ENCODE data around the gene FDX1. TPM values are rescaled to one million over a fixed set of nuclear protein-coding genes. Genes with fewer than 3 reads are reported as not detected.

The FDX1 gene
- total RNA-seq, 2 experiments from 2014 or later = 10.2 to 10.6 TPM

DNA sequence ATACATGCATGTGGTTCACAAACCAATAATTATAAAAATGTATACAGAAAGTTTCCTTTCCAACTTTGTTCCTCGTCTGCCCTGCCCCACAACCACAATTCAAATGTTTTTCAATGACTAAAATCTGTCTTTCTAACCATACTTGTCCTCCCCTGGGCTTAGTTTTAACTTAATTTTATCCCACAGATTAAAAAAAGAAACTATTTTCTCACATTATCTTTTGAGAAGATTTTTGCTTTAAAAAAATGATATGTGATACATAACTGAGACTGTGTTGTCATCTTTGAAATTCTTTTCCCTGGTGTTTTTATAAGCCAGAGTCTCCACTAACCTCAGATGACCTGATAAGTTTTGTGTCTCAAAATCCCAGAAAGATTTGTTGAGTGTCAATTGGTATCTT, 79.0 kb downstream of the FDX1 start:
- Histone ChIP-seq H3K36me3 (ENCODE audit: insufficient read depth, low read length) (no peaks in the 10 kb centered on the region), H3K9me3 (ENCODE audit: control insufficient read depth in 1 of 2, insufficient read depth in 1 of 2, low read length in 2 of 2) (peaks cover 0 to 9% of the 10 kb centered on the region in 2 experiments), H3K4me3 (ENCODE audit: low read length) (no peak overlapping the region), H3K27me3 (ENCODE audit: control insufficient read depth in 1 of 2, insufficient read depth in 2 of 2, low read length in 2 of 2) (no peaks in the 10 kb centered on the region), H3K27ac (ENCODE audit: low read depth in 1 of 2, low read length in 2 of 2) (no peak overlapping the region), H3K4me1 (ENCODE audit: insufficient read depth, low read length) (no peaks in the 10 kb centered on the region)
- ATAC-seq (ENCODE audit: poor library complexity) (no peak), DNase-seq (no peak)
- POLR2A ChIA-PET = no interaction called here
- no peak for TF ChIP-seq CTCF (IDR thresholded peaks at IDR 0.05)
- no peaks in the 10 kb centered on the region for H3K4me1 Mint-ChIP-seq (ENCODE audit: low read depth)
- CTCF ChIA-PET = no interaction called here
- intact Hi-C loops (cut with DNase I, micrococcal nuclease) = no loop called here
- no peaks in the 10 kb centered on the region for H3K36me3 Mint-ChIP-seq (ENCODE audit: low read depth)
- peaks cover 15% of the 10 kb centered on the region for H3K27me3 Mint-ChIP-seq
- no peak overlapping the region for H3K4me3 Mint-ChIP-seq
- no peaks in the 10 kb centered on the region for H3K9me3 Mint-ChIP-seq
- H3K27ac Mint-ChIP-seq = no peak overlapping the region

GRCh38 chr11:110509472-110509871, 79.7 kb downstream of the FDX1 start:
- peaks cover 15% of the 10 kb centered on the region for H3K27me3 Mint-ChIP-seq
- no peaks in the 10 kb centered on the region for H3K27me3 ChIP-seq (ENCODE audit: control insufficient read depth in 1 of 2, insufficient read depth in 2 of 2, low read length in 2 of 2)
- intact Hi-C loops (cut with DNase I, micrococcal nuclease) = no loop called here
- no peak for TF ChIP-seq CTCF (IDR thresholded peaks at IDR 0.05)
- no peak overlapping the region for H3K27ac Mint-ChIP-seq
- no peaks in the 10 kb centered on the region for H3K9me3 Mint-ChIP-seq
- ChIA-PET POLR2A (no interaction called here), CTCF (no interaction called here)
- no peaks in the 10 kb centered on the region for H3K36me3 Mint-ChIP-seq (ENCODE audit: low read depth)
- no peak overlapping the region for H3K4me3 ChIP-seq (ENCODE audit: low read length)
- no peak for DNase-seq
- no peak overlapping the region for H3K27ac ChIP-seq (ENCODE audit: low read depth in 1 of 2, low read length in 2 of 2)
- no peak for ATAC-seq (ENCODE audit: poor library complexity)
- peaks cover 0 to 9% of the 10 kb centered on the region in 2 experiments for H3K9me3 ChIP-seq (ENCODE audit: control insufficient read depth in 1 of 2, insufficient read depth in 1 of 2, low read length in 2 of 2)
- H3K4me3 Mint-ChIP-seq = no peak overlapping the region
- H3K36me3 ChIP-seq (ENCODE audit: insufficient read depth, low read length) = no peaks in the 10 kb centered on the region
- H3K4me1 Mint-ChIP-seq (ENCODE audit: low read depth) = no peaks in the 10 kb centered on the region
- H3K4me1 ChIP-seq (ENCODE audit: insufficient read depth, low read length) = no peaks in the 10 kb centered on the region

DNA sequence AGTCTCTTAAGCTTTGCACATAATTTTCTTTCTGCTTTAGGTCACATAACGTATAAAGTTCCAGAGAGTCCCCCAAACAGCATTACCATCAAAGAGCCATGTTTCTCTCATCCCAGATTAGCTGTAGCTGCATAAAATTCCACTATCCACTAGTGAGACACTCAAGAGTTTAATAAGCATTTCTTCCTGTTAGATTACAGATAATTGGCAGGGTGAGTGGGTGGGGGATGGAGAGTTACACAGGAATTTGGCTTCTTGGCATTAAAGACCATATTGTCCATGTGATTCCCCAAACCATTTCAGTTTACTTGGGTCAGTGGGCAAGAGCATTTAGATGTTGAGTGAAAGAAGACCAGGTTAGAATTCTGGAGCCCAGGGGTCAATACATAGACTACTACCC, 82.3 kb downstream of the FDX1 start:
- Histone ChIP-seq H3K4me1 (ENCODE audit: insufficient read depth, low read length) (no peaks in the 10 kb centered on the region), H3K36me3 (ENCODE audit: insufficient read depth, low read length) (no peaks in the 10 kb centered on the region), H3K9me3 (ENCODE audit: control insufficient read depth in 1 of 2, insufficient read depth in 1 of 2, low read length in 2 of 2) (peaks cover 0 to 11% of the 10 kb centered on the region in 2 experiments), H3K27ac (ENCODE audit: low read depth in 1 of 2, low read length in 2 of 2) (no peak overlapping the region), H3K27me3 (ENCODE audit: control insufficient read depth in 1 of 2, insufficient read depth in 2 of 2, low read length in 2 of 2) (no peaks in the 10 kb centered on the region), H3K4me3 (ENCODE audit: low read length) (no peak overlapping the region)
- intact Hi-C loops (cut with DNase I, micrococcal nuclease) = no loop called here
- no peaks in the 10 kb centered on the region for H3K36me3 Mint-ChIP-seq (ENCODE audit: low read depth)
- H3K4me3 Mint-ChIP-seq = no peak overlapping the region
- no peak for TF ChIP-seq CTCF (IDR thresholded peaks at IDR 0.05)
- DNase-seq (no peak), ATAC-seq (ENCODE audit: poor library complexity) (no peak)
- no peak overlapping the region for H3K27ac Mint-ChIP-seq
- ChIA-PET CTCF (no interaction called here), POLR2A (no interaction called here)
- H3K27me3 Mint-ChIP-seq = peaks cover 15% of the 10 kb centered on the region
- no peaks in the 10 kb centered on the region for H3K4me1 Mint-ChIP-seq (ENCODE audit: low read depth)
- H3K9me3 Mint-ChIP-seq = peaks cover 2% of the 10 kb centered on the region

Data from CD4-positive, alpha-beta T cell (primary cell).